Measurements from ENCODE around the gene P3H2.

P3H2 gene

GRCh38 chr3:190032923-190033322 lies 87.8 kb downstream of the P3H2 start:
- TF ChIP-seq, protein P1, sequence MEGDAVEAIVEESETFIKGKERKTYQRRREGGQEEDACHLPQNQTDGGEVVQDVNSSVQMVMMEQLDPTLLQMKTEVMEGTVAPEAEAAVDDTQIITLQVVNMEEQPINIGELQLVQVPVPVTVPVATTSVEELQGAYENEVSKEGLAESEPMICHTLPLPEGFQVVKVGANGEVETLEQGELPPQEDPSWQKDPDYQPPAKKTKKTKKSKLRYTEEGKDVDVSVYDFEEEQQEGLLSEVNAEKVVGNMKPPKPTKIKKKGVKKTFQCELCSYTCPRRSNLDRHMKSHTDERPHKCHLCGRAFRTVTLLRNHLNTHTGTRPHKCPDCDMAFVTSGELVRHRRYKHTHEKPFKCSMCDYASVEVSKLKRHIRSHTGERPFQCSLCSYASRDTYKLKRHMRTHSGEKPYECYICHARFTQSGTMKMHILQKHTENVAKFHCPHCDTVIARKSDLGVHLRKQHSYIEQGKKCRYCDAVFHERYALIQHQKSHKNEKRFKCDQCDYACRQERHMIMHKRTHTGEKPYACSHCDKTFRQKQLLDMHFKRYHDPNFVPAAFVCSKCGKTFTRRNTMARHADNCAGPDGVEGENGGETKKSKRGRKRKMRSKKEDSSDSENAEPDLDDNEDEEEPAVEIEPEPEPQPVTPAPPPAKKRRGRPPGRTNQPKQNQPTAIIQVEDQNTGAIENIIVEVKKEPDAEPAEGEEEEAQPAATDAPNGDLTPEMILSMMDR (IDR thresholded peaks at IDR 0.05; ENCODE audit: borderline replicate concordance, insufficient read depth, low read depth, low read length) = no peak

DNA sequence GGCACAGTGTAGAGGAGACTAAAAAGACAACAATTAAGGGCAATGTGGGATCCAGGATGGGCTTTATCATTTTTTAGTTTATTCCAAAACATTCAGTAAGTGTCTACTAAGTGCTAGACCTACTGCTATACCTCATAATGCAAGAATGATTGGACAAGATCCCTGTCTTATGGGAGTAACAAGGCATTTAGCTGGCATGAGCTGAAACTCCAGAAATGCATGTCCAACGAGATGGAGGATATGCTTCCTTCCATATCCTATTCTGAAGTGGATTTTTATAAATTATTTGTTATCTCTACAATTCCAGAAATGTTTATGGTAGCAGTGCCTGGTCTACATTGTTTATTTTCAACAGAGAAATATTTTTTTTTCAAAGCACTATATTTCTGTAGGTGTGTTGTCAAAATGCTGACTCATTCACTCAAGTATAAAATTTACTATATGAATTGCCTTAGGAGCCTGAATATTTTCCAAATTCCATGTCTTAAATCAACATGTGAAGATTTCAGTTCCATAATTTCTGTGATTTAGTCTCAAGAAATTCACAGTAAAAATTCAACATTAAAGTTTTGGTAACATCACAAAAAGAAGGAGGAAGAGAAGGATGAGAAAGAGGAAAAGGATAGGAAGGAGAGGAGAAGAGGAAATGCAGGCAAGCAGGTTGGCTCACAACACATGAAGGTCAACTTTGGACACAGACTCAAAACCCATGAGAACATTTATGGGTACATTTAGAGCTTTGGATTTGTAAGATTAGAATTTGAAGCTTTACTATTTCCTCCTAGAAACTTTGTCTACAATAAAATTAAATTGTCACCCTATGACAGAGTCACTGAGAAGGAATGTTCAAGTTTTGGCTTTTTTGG lies 88.6 kb downstream of the P3H2 start:
- no peak overlapping the region for H3K4me3 ChIP-seq (ENCODE audit: low read depth, low read length)
- TF ChIP-seq, protein P1 (IDR thresholded peaks at IDR 0.05; ENCODE audit: borderline replicate concordance, insufficient read depth, low read depth, low read length) = no peak

More at GRCh38 chr3:190032923-190033322, 87.8 kb downstream of the P3H2 start:
- H3K4me3 ChIP-seq (ENCODE audit: low read depth, low read length) = no peak overlapping the region

GRCh38 chr3:190027116-190027515 lies 93.6 kb downstream of the P3H2 start:
- TF ChIP-seq, protein P1 (IDR thresholded peaks at IDR 0.05; ENCODE audit: borderline replicate concordance, insufficient read depth, low read depth, low read length) = no peak
- H3K4me3 ChIP-seq (ENCODE audit: low read depth, low read length) = no peak overlapping the region

GRCh38 chr3:190026154-190026553 lies 94.5 kb downstream of the P3H2 start:
- TF ChIP-seq, protein P1 (IDR thresholded peaks at IDR 0.05; ENCODE audit: borderline replicate concordance, insufficient read depth, low read depth, low read length) = no peak
- H3K4me3 ChIP-seq (ENCODE audit: low read depth, low read length) = no peak overlapping the region

DNA sequence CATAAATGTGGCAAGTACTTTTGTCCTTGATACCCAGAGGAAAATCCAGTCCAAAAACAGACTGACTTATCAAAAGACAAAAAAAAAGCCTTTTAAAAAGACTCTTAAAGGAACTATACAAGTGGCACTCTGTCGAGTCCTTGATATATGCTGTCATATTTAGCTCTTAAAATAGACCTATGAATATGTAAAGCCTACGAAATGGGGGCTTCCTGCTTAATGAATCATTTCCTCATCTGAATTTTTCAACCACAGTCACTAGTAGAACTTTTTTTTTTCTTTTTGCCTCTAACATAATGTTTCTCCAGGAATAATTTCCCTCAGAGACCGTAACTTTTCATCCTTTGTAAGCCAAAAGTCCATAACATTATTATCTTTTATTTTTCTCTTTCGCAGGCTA lies 95.8 kb downstream of the P3H2 start:
- H3K4me3 ChIP-seq (ENCODE audit: low read depth, low read length) = no peak overlapping the region
- TF ChIP-seq, protein P1 (IDR thresholded peaks at IDR 0.05; ENCODE audit: borderline replicate concordance, insufficient read depth, low read depth, low read length) = no peak

DNA sequence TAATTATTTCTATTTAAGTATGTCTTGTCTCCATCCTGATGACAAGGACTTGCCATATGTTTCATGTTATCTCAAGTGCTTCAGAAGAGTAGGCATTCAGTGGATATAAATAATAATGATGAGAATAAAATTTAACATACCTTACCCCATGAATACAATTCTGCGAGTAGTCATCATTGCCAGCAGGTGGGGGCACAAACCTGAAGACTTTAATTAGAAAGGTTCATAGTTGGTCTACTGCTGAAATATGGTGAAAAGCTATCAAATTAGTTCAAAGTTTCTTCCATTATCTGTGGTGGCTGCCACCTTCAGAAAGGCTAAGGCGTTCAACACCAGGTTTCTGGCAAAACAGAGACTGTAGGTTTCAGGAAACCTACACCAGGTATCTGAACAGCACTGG lies 100.9 kb downstream of the P3H2 start:
- TF ChIP-seq, protein P1 (IDR thresholded peaks at IDR 0.05; ENCODE audit: borderline replicate concordance, insufficient read depth, low read depth, low read length) = no peak
- H3K4me3 ChIP-seq (ENCODE audit: low read depth, low read length) = no peak overlapping the region

GRCh38 chr3:190019006-190019405 lies 101.7 kb downstream of the P3H2 start:
- no peak overlapping the region for H3K4me3 ChIP-seq (ENCODE audit: low read depth, low read length)
- TF ChIP-seq, protein P1 (IDR thresholded peaks at IDR 0.05; ENCODE audit: borderline replicate concordance, insufficient read depth, low read depth, low read length) = no peak
